ENCODE results near the gene ZNRF4. TPM values are rescaled to one million over a fixed set of nuclear protein-coding genes. Genes with fewer than 3 reads are reported as not detected.

The ZNRF4 gene
- total and polyA plus RNA-seq, 7 experiments from 2014 or later: not detected

DNA sequence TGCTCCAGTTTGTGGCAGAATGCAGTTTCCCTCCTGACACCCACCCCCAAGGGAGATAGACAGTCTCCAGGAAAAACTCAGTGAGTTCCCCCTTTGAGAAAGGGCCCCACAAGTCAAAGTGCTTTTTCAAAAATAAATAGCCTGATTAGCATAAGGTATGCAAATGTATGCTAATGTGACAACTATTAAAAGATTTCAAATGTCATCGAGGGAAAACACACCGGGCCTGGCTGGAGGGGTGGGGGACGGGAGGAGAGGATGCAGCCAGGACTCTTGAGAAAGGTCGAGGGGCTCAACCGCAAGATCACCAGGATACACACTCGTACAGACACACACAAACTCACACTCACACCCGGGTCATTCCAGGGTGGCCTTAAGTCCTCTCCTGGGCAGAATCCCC, 34.3 kb upstream of the ZNRF4 start:
- H3K9me3 ChIP-seq (ENCODE audit: control insufficient read depth in 2 of 3, low read length in 3 of 3): no peaks in the 10 kb centered on the region
- H3K4me3 ChIP-seq (ENCODE audit: low read length): no peak overlapping the region
- H3K4me3 Mint-ChIP-seq: no peak overlapping the region
- no peaks in the 10 kb centered on the region for H3K36me3 ChIP-seq (ENCODE audit: control insufficient read depth in 2 of 3, insufficient read depth in 3 of 3, low read length in 3 of 3)
- no peaks in the 10 kb centered on the region for H3K27me3 ChIP-seq (ENCODE audit: control insufficient read depth in 2 of 2, insufficient read depth in 2 of 2, low read length in 2 of 2)
- POLR2A ChIA-PET: no interaction called here
- no peaks in the 10 kb centered on the region for H3K4me1 ChIP-seq (ENCODE audit: control insufficient read depth in 2 of 2, insufficient read depth in 2 of 2, low read length in 2 of 2)
- H3K27ac ChIP-seq (ENCODE audit: low read depth, low read length): no peak overlapping the region
- H3K27me3 Mint-ChIP-seq: peaks cover 0 to 63% (median 54%) of the 10 kb centered on the region in 5 donors
- intact Hi-C loops (cut with micrococcal nuclease): no loop called here
- H3K36me3 Mint-ChIP-seq: peaks cover 0 to 7% (median 0%) of the 10 kb centered on the region in 5 donors
- CTCF ChIA-PET: no interaction called here
- no peak for ATAC-seq
- H3K4me1 Mint-ChIP-seq: no peaks in the 10 kb centered on the region
- H3K9me3 Mint-ChIP-seq: peaks cover 0 to 9% (median 2%) of the 10 kb centered on the region in 11 donors
- DNase-seq: no peak
- no peak overlapping the region for H3K27ac Mint-ChIP-seq

DNA sequence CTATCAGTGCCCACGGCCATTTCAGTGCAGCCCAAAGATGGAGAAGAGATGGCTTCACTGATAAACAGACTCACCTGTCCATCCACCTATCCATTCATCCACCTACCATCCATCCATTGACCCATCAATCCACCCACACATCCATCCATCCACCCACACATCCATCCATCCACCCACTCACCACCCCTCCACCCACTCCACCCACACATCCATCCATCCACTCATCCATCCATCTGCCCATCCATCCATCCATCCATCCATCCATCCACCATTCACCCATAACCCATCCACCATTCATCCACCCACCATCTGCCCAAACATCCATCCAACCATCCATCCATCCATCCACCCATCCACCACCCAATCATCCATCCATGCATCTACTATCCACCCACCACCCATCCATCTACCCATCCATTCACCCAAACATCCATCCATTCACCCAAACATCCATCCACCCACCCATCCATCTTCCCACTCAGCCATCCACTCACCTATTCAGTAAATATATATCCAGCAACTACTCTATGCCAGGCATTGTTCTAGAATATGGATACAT, 31.6 kb upstream of the ZNRF4 start:
- no peak overlapping the region for H3K4me3 Mint-ChIP-seq

DNA sequence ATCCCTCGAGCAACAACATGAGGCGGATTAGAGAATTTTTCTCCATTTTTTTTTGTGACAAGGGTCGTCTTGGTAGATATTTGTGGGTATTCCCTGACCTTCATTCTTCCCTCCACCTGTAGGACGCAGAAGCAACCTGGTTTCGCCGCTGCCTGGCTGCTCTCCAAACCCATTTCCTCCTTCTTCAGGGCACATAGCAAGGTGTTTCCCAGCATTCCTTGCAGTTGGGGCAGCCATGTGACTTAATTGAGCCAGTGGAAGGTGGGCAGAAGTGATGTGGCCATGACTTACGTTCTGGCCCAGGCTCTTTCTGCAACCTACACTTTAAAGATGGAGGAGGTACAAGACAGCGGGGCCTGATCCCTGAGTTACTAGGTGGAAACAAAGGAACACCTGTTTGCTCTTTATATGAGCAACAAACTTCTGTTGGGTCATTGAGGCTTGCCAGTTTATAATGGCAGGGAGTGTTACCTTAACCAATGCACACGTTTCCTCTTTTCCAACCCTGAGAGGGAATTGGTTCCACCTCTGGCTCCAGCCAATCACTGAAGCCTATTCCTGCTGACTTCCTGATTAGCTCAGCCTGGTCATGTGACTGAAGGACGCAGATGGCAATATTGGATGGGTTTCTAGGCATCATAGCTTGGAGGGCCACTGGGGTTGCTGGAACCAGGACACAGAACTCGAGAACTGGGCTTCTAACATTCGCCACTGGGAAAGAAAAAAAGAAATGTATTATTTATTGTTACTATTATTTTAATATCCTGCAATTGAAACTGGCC, 30.8 kb upstream of the ZNRF4 start:
- H3K27ac ChIP-seq (ENCODE audit: low read depth, low read length): no peak overlapping the region
- ATAC-seq (no peak), DNase-seq (no peak)
- Mint-ChIP-seq H3K9me3 (peaks cover 0 to 9% (median 2%) of the 10 kb centered on the region in 11 donors), H3K27me3 (peaks cover 0 to 61% (median 42%) of the 10 kb centered on the region in 5 donors), H3K27ac (no peak overlapping the region), H3K36me3 (peaks cover 0 to 4% (median 0%) of the 10 kb centered on the region in 5 donors), H3K4me3 (no peak overlapping the region), H3K4me1 (no peaks in the 10 kb centered on the region)
- no peaks in the 10 kb centered on the region for H3K9me3 ChIP-seq (ENCODE audit: control insufficient read depth in 2 of 3, low read length in 3 of 3)
- POLR2A ChIA-PET: no interaction called here
- intact Hi-C loops (cut with micrococcal nuclease): no loop called here
- H3K4me3 ChIP-seq (ENCODE audit: low read length): no peak overlapping the region
- H3K4me1 ChIP-seq (ENCODE audit: control insufficient read depth in 2 of 2, insufficient read depth in 2 of 2, low read length in 2 of 2): no peaks in the 10 kb centered on the region
- no peaks in the 10 kb centered on the region for H3K36me3 ChIP-seq (ENCODE audit: control insufficient read depth in 2 of 3, insufficient read depth in 3 of 3, low read length in 3 of 3)
- no peaks in the 10 kb centered on the region for H3K27me3 ChIP-seq (ENCODE audit: control insufficient read depth in 2 of 2, insufficient read depth in 2 of 2, low read length in 2 of 2)
- CTCF ChIA-PET: no interaction called here

More for the DNA sequence above, 31.6 kb upstream of the ZNRF4 start:
- peaks cover 0 to 61% (median 48%) of the 10 kb centered on the region in 5 donors for H3K27me3 Mint-ChIP-seq
- no peak overlapping the region for H3K27ac ChIP-seq (ENCODE audit: low read depth, low read length)
- H3K36me3 ChIP-seq (ENCODE audit: control insufficient read depth in 2 of 3, insufficient read depth in 3 of 3, low read length in 3 of 3): no peaks in the 10 kb centered on the region
- no peaks in the 10 kb centered on the region for H3K4me1 ChIP-seq (ENCODE audit: control insufficient read depth in 2 of 2, insufficient read depth in 2 of 2, low read length in 2 of 2)
- no peak overlapping the region for H3K4me3 ChIP-seq (ENCODE audit: low read length)
- ATAC-seq: no peak
- H3K36me3 Mint-ChIP-seq: peaks cover 0 to 10% (median 0%) of the 10 kb centered on the region in 5 donors
- DNase-seq: no peak
- no peak overlapping the region for H3K27ac Mint-ChIP-seq
- peaks cover 0 to 9% (median 2%) of the 10 kb centered on the region in 11 donors for H3K9me3 Mint-ChIP-seq
- no peaks in the 10 kb centered on the region for H3K9me3 ChIP-seq (ENCODE audit: control insufficient read depth in 2 of 3, low read length in 3 of 3)
- no peaks in the 10 kb centered on the region for H3K27me3 ChIP-seq (ENCODE audit: control insufficient read depth in 2 of 2, insufficient read depth in 2 of 2, low read length in 2 of 2)
- no peaks in the 10 kb centered on the region for H3K4me1 Mint-ChIP-seq
- POLR2A ChIA-PET: no interaction called here
- CTCF ChIA-PET: no interaction called here
- intact Hi-C loops (cut with micrococcal nuclease): no loop called here

DNA sequence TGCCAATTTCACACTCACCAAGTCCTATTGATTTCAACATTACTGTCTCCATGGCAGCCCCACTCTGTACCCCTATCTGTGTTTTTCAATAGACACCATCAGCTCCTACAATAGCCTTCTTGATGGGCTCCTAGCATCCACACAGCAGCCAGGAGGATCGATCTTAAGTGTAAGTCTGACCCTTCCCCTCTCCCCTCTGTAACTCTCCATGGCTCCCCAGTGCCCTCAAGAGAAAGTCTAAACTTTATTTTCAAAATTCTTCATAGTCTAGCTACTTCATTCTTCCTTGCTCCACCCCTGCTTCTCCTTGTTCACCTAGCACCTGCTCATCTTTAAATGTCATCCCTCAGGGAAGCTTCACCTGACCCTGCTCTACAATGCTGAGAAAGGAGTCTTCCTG, 30.0 kb upstream of the ZNRF4 start:
- Mint-ChIP-seq H3K36me3 (peaks cover 0 to 4% (median 0%) of the 10 kb centered on the region in 5 donors), H3K27me3 (peaks cover 0 to 61% (median 40%) of the 10 kb centered on the region in 5 donors), H3K4me3 (no peak overlapping the region), H3K9me3 (peaks cover 0 to 9% (median 2%) of the 10 kb centered on the region in 11 donors), H3K4me1 (no peaks in the 10 kb centered on the region), H3K27ac (no peak overlapping the region)
- Histone ChIP-seq H3K4me3 (ENCODE audit: low read length) (no peak overlapping the region), H3K36me3 (ENCODE audit: control insufficient read depth in 2 of 3, insufficient read depth in 3 of 3, low read length in 3 of 3) (no peaks in the 10 kb centered on the region), H3K27ac (ENCODE audit: low read depth, low read length) (no peak overlapping the region), H3K9me3 (ENCODE audit: control insufficient read depth in 2 of 3, low read length in 3 of 3) (no peaks in the 10 kb centered on the region), H3K27me3 (ENCODE audit: control insufficient read depth in 2 of 2, insufficient read depth in 2 of 2, low read length in 2 of 2) (no peaks in the 10 kb centered on the region), H3K4me1 (ENCODE audit: control insufficient read depth in 2 of 2, insufficient read depth in 2 of 2, low read length in 2 of 2) (no peaks in the 10 kb centered on the region)
- CTCF ChIA-PET: no interaction called here
- ATAC-seq (no peak), DNase-seq (no peak)
- POLR2A ChIA-PET: no interaction called here
- intact Hi-C loops (cut with micrococcal nuclease): no loop called here

DNA sequence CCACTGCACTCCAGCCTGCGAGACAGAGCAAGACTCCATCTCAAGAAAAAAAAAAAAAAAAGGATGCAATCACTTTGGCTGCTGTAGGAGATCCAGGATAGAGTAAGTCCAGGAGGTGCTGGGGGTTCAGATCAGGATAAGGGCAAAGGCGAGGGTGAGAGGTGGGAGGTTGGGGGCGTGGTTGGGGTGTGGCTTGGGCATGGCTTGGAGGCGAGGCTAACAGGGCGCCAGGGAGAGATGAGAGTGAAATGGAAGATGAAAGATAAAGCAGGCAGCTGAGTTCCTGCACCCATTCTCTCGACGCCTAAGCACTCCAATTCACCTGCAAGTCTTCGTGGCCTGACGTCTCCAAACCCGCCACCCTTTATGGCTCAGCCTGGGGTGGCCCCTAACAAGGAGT, 25.0 kb upstream of the ZNRF4 start:
- H3K4me3 Mint-ChIP-seq: no peak overlapping the region
- CTCF ChIA-PET: no interaction called here
- Histone ChIP-seq H3K4me3 (ENCODE audit: low read length) (no peak overlapping the region), H3K27me3 (ENCODE audit: control insufficient read depth in 2 of 2, insufficient read depth in 2 of 2, low read length in 2 of 2) (no peaks in the 10 kb centered on the region), H3K9me3 (ENCODE audit: control insufficient read depth in 2 of 3, low read length in 3 of 3) (no peaks in the 10 kb centered on the region), H3K4me1 (ENCODE audit: control insufficient read depth in 2 of 2, insufficient read depth in 2 of 2, low read length in 2 of 2) (no peaks in the 10 kb centered on the region), H3K27ac (ENCODE audit: low read depth, low read length) (no peak overlapping the region), H3K36me3 (ENCODE audit: control insufficient read depth in 2 of 3, insufficient read depth in 3 of 3, low read length in 3 of 3) (no peaks in the 10 kb centered on the region)
- H3K27me3 Mint-ChIP-seq: peaks cover 0 to 52% (median 32%) of the 10 kb centered on the region in 5 donors
- POLR2A ChIA-PET: no interaction called here
- ATAC-seq (no peak), DNase-seq (no peak)
- intact Hi-C loops (cut with micrococcal nuclease): no loop called here
- no peak overlapping the region for H3K27ac Mint-ChIP-seq
- peaks cover 0 to 17% (median 2%) of the 10 kb centered on the region in 11 donors for H3K9me3 Mint-ChIP-seq
- H3K4me1 Mint-ChIP-seq: peaks cover 0 to 9% (median 0%) of the 10 kb centered on the region in 7 donors
- peaks cover 0 to 4% (median 0%) of the 10 kb centered on the region in 5 donors for H3K36me3 Mint-ChIP-seq

DNA sequence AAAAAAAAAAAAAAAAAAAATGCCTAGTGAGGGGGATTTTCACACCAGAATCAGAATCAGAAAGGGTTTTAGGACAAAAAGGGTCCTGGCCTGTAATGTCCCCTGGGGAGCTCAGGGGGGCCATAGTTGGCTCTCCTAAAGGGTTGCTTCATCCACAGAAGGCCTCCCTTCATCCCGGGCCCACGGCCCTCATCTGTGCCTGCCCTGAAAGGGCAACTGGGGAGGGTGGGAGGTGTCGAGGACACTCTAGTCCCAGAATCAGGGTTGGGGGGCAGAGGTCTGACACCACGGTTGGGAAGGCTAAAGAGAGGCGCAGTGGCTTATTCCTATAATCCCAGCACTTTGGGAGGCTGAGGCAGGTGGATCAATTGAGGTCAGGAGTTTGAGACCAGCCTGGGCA, 22.5 kb upstream of the ZNRF4 start:
- DNase-seq (no peak), ATAC-seq (no peak)
- ChIA-PET CTCF (no interaction called here), POLR2A (no interaction called here)
- no peak overlapping the region for H3K4me3 ChIP-seq (ENCODE audit: low read length)
- intact Hi-C loops (cut with micrococcal nuclease): no loop called here
- Mint-ChIP-seq H3K27me3 (peaks cover 8 to 48% (median 27%) of the 10 kb centered on the region in 5 donors), H3K4me3 (no peak overlapping the region), H3K36me3 (no peaks in the 10 kb centered on the region), H3K4me1 (peaks cover 0 to 9% (median 0%) of the 10 kb centered on the region in 7 donors), H3K27ac (no peak overlapping the region), H3K9me3 (peaks cover 0 to 17% (median 2%) of the 10 kb centered on the region in 11 donors)
- H3K36me3 ChIP-seq (ENCODE audit: control insufficient read depth in 2 of 3, insufficient read depth in 3 of 3, low read length in 3 of 3): no peaks in the 10 kb centered on the region
- H3K4me1 ChIP-seq (ENCODE audit: control insufficient read depth in 2 of 2, insufficient read depth in 2 of 2, low read length in 2 of 2): no peaks in the 10 kb centered on the region
- H3K27ac ChIP-seq (ENCODE audit: low read depth, low read length): no peak overlapping the region
- no peaks in the 10 kb centered on the region for H3K9me3 ChIP-seq (ENCODE audit: control insufficient read depth in 2 of 3, low read length in 3 of 3)
- H3K27me3 ChIP-seq (ENCODE audit: control insufficient read depth in 2 of 2, insufficient read depth in 2 of 2, low read length in 2 of 2): no peaks in the 10 kb centered on the region

All from naive thymus-derived CD4-positive, alpha-beta T cell (primary cell).